Caco-2 (cell line): Measurements from ENCODE around the gene VPS45. TPM values are rescaled to one million over a fixed set of nuclear protein-coding genes. Genes with fewer than 3 reads are reported as not detected.

Experiments
- BruUV-seq: library from RNA; stranded (reverse); fragments of 400-500 nt; replicated peaks from 2 replicates; lab custom pipeline; 2021; lab: Mats Ljungman, UMichigan
- CTCF ChIA-PET: fragments of 300-600 bp; sonication (Branson Sonifier 250); formaldehyde crosslinking; loops from one replicate; lab custom pipeline; 2022; ENCODE audit warnings: antibody characterized with exemption; lab: Charles Lee
- POLR2A ChIA-PET: fragments of 300-600 bp; sonication (Branson Sonifier 250); formaldehyde crosslinking; loops from one replicate; lab custom pipeline; 2022; ENCODE audit warnings: antibody characterized with exemption; lab: Charles Lee
- DNase-seq, 2 experiments: peaks; one replicate each; pipeline versions ENCODE4 v3.0.0 to v3.0.0-alpha.2; 2020 to 2022
- H3K27me3 ChIP-seq: replicated peaks from 2 replicates; pipeline ENCODE4 v1.6.0; 2011; ENCODE audit warnings: low read length; ENCODE audit not compliant: control insufficient read depth, insufficient read depth
- H3K36me3 ChIP-seq: 2 replicates; pipeline ENCODE4 v1.5.1; 2011; ENCODE audit warnings: low read length; ENCODE audit not compliant: control insufficient read depth, insufficient read depth
- H3K4me1 ChIP-seq: fragments of 250-450 bp; sonication (Bioruptor Pico); 2 replicates; pipeline ENCODE4 v1.5.1; 2020; ENCODE audit warnings: mild to moderate bottlenecking
- H3K4me3 ChIP-seq: 2 replicates; pipeline ENCODE4 v1.5.1; 2011; ENCODE audit warnings: low read depth, mild to moderate bottlenecking, control low read depth, low read length
- H3K9me3 ChIP-seq: fragments of 250-450 bp; sonication (Bioruptor Pico); 2 replicates; pipeline ENCODE4 v1.5.1; 2020; ENCODE audit warnings: mild to moderate bottlenecking, moderate library complexity
- H3K27ac Mint-ChIP-seq: one replicate; pipeline ENCODE4 v1.8.0; 2022; ENCODE audit warnings: mixed read lengths; ENCODE audit not compliant: unreplicated experiment
- H3K27me3 Mint-ChIP-seq: one replicate; pipeline ENCODE4 v1.8.0; 2022; ENCODE audit warnings: mixed read lengths; ENCODE audit not compliant: insufficient read depth, unreplicated experiment
- H3K36me3 Mint-ChIP-seq: one replicate; pipeline ENCODE4 v1.8.0; 2022; ENCODE audit warnings: mild to moderate bottlenecking, mixed read lengths; ENCODE audit not compliant: insufficient read depth, unreplicated experiment
- H3K4me1 Mint-ChIP-seq: one replicate; pipeline ENCODE4 v1.8.0; 2022; ENCODE audit warnings: low read depth, mixed read lengths; ENCODE audit not compliant: unreplicated experiment
- H3K4me3 Mint-ChIP-seq: one replicate; pipeline ENCODE4 v1.8.0; 2022; ENCODE audit warnings: mild to moderate bottlenecking, moderate library complexity, mixed read lengths; ENCODE audit not compliant: unreplicated experiment
- H3K9me3 Mint-ChIP-seq: one replicate; pipeline ENCODE4 v1.8.0; 2022; ENCODE audit warnings: mixed read lengths; ENCODE audit not compliant: unreplicated experiment
- intact Hi-C: fragments of 100-400 bp; cut with micrococcal nuclease; formaldehyde crosslinking; loops from one replicate; pipeline ENCODE4 v1.10.0; 2022; ENCODE audit not compliant: unreplicated experiment
- total RNA-seq: library from RNA; stranded (reverse); gene quantifications from 2 replicates; pipeline ENCODE4 v1.2.3, GENCODE V29; 2022
- TF ChIP-seq, protein P1 (sequence below), 2 experiments: fragments of 200-600 bp in 1 of 2; IDR thresholded peaks; 1 replicate in 1 of 2; 2 replicates in 1 of 2; pipeline versions ENCODE4 v1.5.1 to v1.8.0; 2011 to 2022; ENCODE audit warnings: antibody characterized with exemption in 1 of 2, control low read depth in 1 of 2, inconsistent platforms in 1 of 2, low read depth in 1 of 2, low read length in 1 of 2, mild to moderate bottlenecking in 1 of 2, moderate library complexity in 1 of 2; ENCODE audit not compliant: insufficient read depth in 1 of 2, severe bottlenecking in 1 of 2, unreplicated experiment in 1 of 2

The VPS45 gene
- total RNA-seq, 1 experiment from 2014 or later: 19.8 TPM

DNA sequence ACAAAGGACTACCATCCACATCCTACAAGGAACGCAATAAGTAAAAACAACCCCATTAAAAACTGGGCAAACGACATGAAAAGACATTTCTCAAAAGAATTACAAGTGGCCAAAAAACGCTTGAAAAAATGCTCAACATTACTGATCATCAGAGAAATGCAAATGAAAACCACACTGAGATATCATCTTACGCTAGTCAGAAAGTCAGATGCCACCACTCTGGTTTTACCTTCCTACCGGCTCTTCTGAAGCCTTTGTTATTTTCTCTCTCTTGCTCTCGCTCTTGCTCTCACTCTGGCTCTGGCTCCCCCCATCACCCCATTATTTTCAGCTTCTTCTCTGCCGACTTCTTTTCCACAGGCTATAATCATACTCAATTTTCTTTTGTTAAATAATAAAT, 38.8 kb downstream of the VPS45 start:
- Mint-ChIP-seq H3K4me3 (no peak overlapping the region), H3K9me3 (no peaks in the 10 kb centered on the region), H3K27me3 (no peaks in the 10 kb centered on the region), H3K36me3 (no peaks in the 10 kb centered on the region), H3K27ac (no peak overlapping the region), H3K4me1 (no peaks in the 10 kb centered on the region)
- CTCF ChIA-PET: no interaction called here
- DNase-seq: no peak
- Histone ChIP-seq H3K4me3 (no peak overlapping the region), H3K4me1 (no peaks in the 10 kb centered on the region), H3K9me3 (no peaks in the 10 kb centered on the region), H3K36me3 (no peaks in the 10 kb centered on the region), H3K27me3 (no peaks in the 10 kb centered on the region)
- intact Hi-C loops: no loop called here
- POLR2A ChIA-PET: no interaction called here
- TF ChIP-seq, protein P1, sequence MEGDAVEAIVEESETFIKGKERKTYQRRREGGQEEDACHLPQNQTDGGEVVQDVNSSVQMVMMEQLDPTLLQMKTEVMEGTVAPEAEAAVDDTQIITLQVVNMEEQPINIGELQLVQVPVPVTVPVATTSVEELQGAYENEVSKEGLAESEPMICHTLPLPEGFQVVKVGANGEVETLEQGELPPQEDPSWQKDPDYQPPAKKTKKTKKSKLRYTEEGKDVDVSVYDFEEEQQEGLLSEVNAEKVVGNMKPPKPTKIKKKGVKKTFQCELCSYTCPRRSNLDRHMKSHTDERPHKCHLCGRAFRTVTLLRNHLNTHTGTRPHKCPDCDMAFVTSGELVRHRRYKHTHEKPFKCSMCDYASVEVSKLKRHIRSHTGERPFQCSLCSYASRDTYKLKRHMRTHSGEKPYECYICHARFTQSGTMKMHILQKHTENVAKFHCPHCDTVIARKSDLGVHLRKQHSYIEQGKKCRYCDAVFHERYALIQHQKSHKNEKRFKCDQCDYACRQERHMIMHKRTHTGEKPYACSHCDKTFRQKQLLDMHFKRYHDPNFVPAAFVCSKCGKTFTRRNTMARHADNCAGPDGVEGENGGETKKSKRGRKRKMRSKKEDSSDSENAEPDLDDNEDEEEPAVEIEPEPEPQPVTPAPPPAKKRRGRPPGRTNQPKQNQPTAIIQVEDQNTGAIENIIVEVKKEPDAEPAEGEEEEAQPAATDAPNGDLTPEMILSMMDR (IDR thresholded peaks at IDR 0.05; ENCODE audit: insufficient read depth in 1 of 2, low read depth in 1 of 2, low read length in 1 of 2, severe bottlenecking in 1 of 2, unreplicated experiment in 1 of 2): no peak
- BruUV-seq: no TSS peak

DNA sequence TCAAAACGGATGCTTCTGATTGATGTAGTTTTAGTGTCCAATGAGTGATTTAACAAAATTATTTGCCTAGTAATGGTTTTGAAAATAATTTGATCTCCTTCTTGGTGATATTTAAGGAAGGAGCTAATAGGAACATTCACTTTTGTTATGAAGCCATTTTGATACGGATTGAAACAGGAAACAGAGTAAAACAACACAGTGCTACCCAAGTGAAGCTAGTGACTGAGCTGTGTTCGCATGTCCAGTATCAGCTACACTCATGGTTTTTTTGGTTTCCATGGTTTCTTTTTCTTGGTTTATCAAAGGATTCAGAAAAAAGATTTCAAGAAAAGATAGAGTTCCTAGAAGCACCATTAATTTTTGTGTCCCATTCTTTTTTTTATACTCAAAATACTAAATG, 42.0 kb downstream of the VPS45 start:
- H3K9me3 Mint-ChIP-seq: peaks cover under 1% of the 10 kb centered on the region
- intact Hi-C loops: no loop called here

DNA sequence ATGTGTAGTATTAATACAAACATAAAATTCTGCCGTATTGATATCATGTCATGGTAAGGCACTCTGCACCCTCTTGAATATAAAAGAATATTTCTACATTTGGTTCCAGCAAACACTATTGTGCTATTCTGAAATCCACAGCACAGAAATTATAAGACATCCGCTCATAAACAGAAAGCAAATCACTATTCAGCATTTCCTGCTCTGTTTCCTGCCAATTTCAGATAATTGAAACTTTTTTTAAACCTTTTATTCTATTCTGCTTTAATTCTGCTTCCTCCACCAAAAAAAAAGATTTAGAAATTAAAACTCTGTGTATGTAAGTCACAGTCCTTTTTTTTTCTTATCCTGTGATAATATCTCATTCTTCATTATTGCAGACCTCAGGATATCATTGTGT, 42.5 kb downstream of the VPS45 start:
- no peaks in the 10 kb centered on the region for H3K27me3 Mint-ChIP-seq
- Histone ChIP-seq H3K36me3 (no peaks in the 10 kb centered on the region), H3K9me3 (peaks cover 4% of the 10 kb centered on the region; the same call in 1 of the 2 replicates), H3K27me3 (no peaks in the 10 kb centered on the region), H3K4me1 (no peaks in the 10 kb centered on the region), H3K4me3 (no peak overlapping the region)
- DNase-seq: no peak
- TF ChIP-seq, protein P1 (IDR thresholded peaks at IDR 0.05; ENCODE audit: insufficient read depth in 1 of 2, low read depth in 1 of 2, low read length in 1 of 2, severe bottlenecking in 1 of 2, unreplicated experiment in 1 of 2): no peak
- no TSS peak for BruUV-seq
- CTCF ChIA-PET: no interaction called here
- H3K4me3 Mint-ChIP-seq: no peak overlapping the region
- intact Hi-C loops: no loop called here
- no peaks in the 10 kb centered on the region for H3K4me1 Mint-ChIP-seq
- peaks cover 4% of the 10 kb centered on the region for H3K36me3 Mint-ChIP-seq
- H3K27ac Mint-ChIP-seq: no peak overlapping the region
- H3K9me3 Mint-ChIP-seq: peaks cover 6% of the 10 kb centered on the region
- POLR2A ChIA-PET: no interaction called here

More for the DNA sequence above, 42.0 kb downstream of the VPS45 start:
- H3K36me3 ChIP-seq: no peaks in the 10 kb centered on the region
- no peaks in the 10 kb centered on the region for H3K36me3 Mint-ChIP-seq
- H3K4me3 Mint-ChIP-seq: no peak overlapping the region
- H3K9me3 ChIP-seq: no peaks in the 10 kb centered on the region
- H3K4me3 ChIP-seq: no peak overlapping the region
- BruUV-seq: no TSS peak
- no peak for DNase-seq
- ChIA-PET CTCF (no interaction called here), POLR2A (no interaction called here)
- H3K27ac Mint-ChIP-seq: no peak overlapping the region
- H3K4me1 Mint-ChIP-seq: no peaks in the 10 kb centered on the region
- TF ChIP-seq, protein P1 (IDR thresholded peaks at IDR 0.05; ENCODE audit: insufficient read depth in 1 of 2, low read depth in 1 of 2, low read length in 1 of 2, severe bottlenecking in 1 of 2, unreplicated experiment in 1 of 2): no peak
- H3K27me3 Mint-ChIP-seq: no peaks in the 10 kb centered on the region
- H3K4me1 ChIP-seq: no peaks in the 10 kb centered on the region
- no peaks in the 10 kb centered on the region for H3K27me3 ChIP-seq
